Caco-2 (cell line): Measurements from ENCODE around the gene MED20. TPM values are rescaled to one million over a fixed set of nuclear protein-coding genes. Genes with fewer than 3 reads are reported as not detected.

Experiments
- BruUV-seq: library from RNA; stranded (reverse); fragments of 400-500 nt; replicated peaks from 2 replicates; lab custom pipeline; 2021; lab: Mats Ljungman, UMichigan
- CTCF ChIA-PET: fragments of 300-600 bp; sonication (Branson Sonifier 250); formaldehyde crosslinking; loops from one replicate; lab custom pipeline; 2022; ENCODE audit warnings: antibody characterized with exemption; lab: Charles Lee
- POLR2A ChIA-PET: fragments of 300-600 bp; sonication (Branson Sonifier 250); formaldehyde crosslinking; loops from one replicate; lab custom pipeline; 2022; ENCODE audit warnings: antibody characterized with exemption; lab: Charles Lee
- DNase-seq, 2 experiments: peaks; one replicate each; pipeline versions ENCODE4 v3.0.0 to v3.0.0-alpha.2; 2020 to 2022
- H3K27me3 ChIP-seq: replicated peaks from 2 replicates; pipeline ENCODE4 v1.6.0; 2011; ENCODE audit warnings: low read length; ENCODE audit not compliant: control insufficient read depth, insufficient read depth
- H3K36me3 ChIP-seq: 2 replicates; pipeline ENCODE4 v1.5.1; 2011; ENCODE audit warnings: low read length; ENCODE audit not compliant: control insufficient read depth, insufficient read depth
- H3K4me1 ChIP-seq: fragments of 250-450 bp; sonication (Bioruptor Pico); 2 replicates; pipeline ENCODE4 v1.5.1; 2020; ENCODE audit warnings: mild to moderate bottlenecking
- H3K4me3 ChIP-seq: 2 replicates; pipeline ENCODE4 v1.5.1; 2011; ENCODE audit warnings: low read depth, mild to moderate bottlenecking, control low read depth, low read length
- H3K9me3 ChIP-seq: fragments of 250-450 bp; sonication (Bioruptor Pico); 2 replicates; pipeline ENCODE4 v1.5.1; 2020; ENCODE audit warnings: mild to moderate bottlenecking, moderate library complexity
- H3K27ac Mint-ChIP-seq: one replicate; pipeline ENCODE4 v1.8.0; 2022; ENCODE audit warnings: mixed read lengths; ENCODE audit not compliant: unreplicated experiment
- H3K27me3 Mint-ChIP-seq: one replicate; pipeline ENCODE4 v1.8.0; 2022; ENCODE audit warnings: mixed read lengths; ENCODE audit not compliant: insufficient read depth, unreplicated experiment
- H3K36me3 Mint-ChIP-seq: one replicate; pipeline ENCODE4 v1.8.0; 2022; ENCODE audit warnings: mild to moderate bottlenecking, mixed read lengths; ENCODE audit not compliant: insufficient read depth, unreplicated experiment
- H3K4me1 Mint-ChIP-seq: one replicate; pipeline ENCODE4 v1.8.0; 2022; ENCODE audit warnings: low read depth, mixed read lengths; ENCODE audit not compliant: unreplicated experiment
- H3K4me3 Mint-ChIP-seq: one replicate; pipeline ENCODE4 v1.8.0; 2022; ENCODE audit warnings: mild to moderate bottlenecking, moderate library complexity, mixed read lengths; ENCODE audit not compliant: unreplicated experiment
- H3K9me3 Mint-ChIP-seq: one replicate; pipeline ENCODE4 v1.8.0; 2022; ENCODE audit warnings: mixed read lengths; ENCODE audit not compliant: unreplicated experiment
- intact Hi-C: fragments of 100-400 bp; cut with micrococcal nuclease; formaldehyde crosslinking; loops from one replicate; pipeline ENCODE4 v1.10.0; 2022; ENCODE audit not compliant: unreplicated experiment
- total RNA-seq: library from RNA; stranded (reverse); gene quantifications from 2 replicates; pipeline ENCODE4 v1.2.3, GENCODE V29; 2022
- TF ChIP-seq, protein P1 (sequence below), 2 experiments: fragments of 200-600 bp in 1 of 2; IDR thresholded peaks; 1 replicate in 1 of 2; 2 replicates in 1 of 2; pipeline versions ENCODE4 v1.5.1 to v1.8.0; 2011 to 2022; ENCODE audit warnings: antibody characterized with exemption in 1 of 2, control low read depth in 1 of 2, inconsistent platforms in 1 of 2, low read depth in 1 of 2, low read length in 1 of 2, mild to moderate bottlenecking in 1 of 2, moderate library complexity in 1 of 2; ENCODE audit not compliant: insufficient read depth in 1 of 2, severe bottlenecking in 1 of 2, unreplicated experiment in 1 of 2

MED20 gene
- total RNA-seq, 1 experiment from 2014 or later, result 43.7 TPM

DNA sequence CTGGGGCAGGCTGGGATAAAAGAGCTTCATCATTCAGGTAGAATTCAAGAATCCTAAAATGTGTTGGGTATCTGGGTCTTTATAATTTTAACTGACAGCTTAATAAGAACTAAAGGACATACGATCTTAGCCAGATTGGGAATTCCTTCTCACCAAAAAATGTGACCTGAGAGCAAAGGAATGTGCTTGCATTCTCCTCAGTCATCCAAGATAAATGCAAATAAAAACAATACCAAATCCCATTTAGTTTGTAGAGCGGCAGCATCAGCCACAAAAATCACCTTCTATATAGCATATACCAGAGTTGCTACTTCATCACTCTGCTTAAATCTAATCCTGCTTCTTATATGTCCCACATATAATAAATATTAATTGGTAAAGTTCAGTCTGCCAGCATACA, 42.7 kb downstream of the MED20 start:
- Mint-ChIP-seq H3K27me3 (no peaks in the 10 kb centered on the region), H3K27ac (no peak overlapping the region), H3K4me3 (no peak overlapping the region), H3K4me1 (no peaks in the 10 kb centered on the region), H3K36me3 (peaks cover 7% of the 10 kb centered on the region), H3K9me3 (no peaks in the 10 kb centered on the region)
- no peak for DNase-seq
- Histone ChIP-seq H3K9me3 (no peaks in the 10 kb centered on the region), H3K4me1 (no peaks in the 10 kb centered on the region), H3K4me3 (no peak overlapping the region), H3K27me3 (no peaks in the 10 kb centered on the region), H3K36me3 (no peaks in the 10 kb centered on the region)
- TF ChIP-seq, protein P1, sequence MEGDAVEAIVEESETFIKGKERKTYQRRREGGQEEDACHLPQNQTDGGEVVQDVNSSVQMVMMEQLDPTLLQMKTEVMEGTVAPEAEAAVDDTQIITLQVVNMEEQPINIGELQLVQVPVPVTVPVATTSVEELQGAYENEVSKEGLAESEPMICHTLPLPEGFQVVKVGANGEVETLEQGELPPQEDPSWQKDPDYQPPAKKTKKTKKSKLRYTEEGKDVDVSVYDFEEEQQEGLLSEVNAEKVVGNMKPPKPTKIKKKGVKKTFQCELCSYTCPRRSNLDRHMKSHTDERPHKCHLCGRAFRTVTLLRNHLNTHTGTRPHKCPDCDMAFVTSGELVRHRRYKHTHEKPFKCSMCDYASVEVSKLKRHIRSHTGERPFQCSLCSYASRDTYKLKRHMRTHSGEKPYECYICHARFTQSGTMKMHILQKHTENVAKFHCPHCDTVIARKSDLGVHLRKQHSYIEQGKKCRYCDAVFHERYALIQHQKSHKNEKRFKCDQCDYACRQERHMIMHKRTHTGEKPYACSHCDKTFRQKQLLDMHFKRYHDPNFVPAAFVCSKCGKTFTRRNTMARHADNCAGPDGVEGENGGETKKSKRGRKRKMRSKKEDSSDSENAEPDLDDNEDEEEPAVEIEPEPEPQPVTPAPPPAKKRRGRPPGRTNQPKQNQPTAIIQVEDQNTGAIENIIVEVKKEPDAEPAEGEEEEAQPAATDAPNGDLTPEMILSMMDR (IDR thresholded peaks at IDR 0.05; ENCODE audit: insufficient read depth in 1 of 2, low read depth in 1 of 2, low read length in 1 of 2, severe bottlenecking in 1 of 2, unreplicated experiment in 1 of 2), result no peak
- no TSS peak for BruUV-seq
- CTCF ChIA-PET, result interaction anchor here (1.0 kb wide), 1 partner anchor 43 kb away, joined by 3 read pairs; the partner anchor contains the start of gene MED20
- POLR2A ChIA-PET, result no interaction called here
- intact Hi-C loops, result no loop called here

DNA sequence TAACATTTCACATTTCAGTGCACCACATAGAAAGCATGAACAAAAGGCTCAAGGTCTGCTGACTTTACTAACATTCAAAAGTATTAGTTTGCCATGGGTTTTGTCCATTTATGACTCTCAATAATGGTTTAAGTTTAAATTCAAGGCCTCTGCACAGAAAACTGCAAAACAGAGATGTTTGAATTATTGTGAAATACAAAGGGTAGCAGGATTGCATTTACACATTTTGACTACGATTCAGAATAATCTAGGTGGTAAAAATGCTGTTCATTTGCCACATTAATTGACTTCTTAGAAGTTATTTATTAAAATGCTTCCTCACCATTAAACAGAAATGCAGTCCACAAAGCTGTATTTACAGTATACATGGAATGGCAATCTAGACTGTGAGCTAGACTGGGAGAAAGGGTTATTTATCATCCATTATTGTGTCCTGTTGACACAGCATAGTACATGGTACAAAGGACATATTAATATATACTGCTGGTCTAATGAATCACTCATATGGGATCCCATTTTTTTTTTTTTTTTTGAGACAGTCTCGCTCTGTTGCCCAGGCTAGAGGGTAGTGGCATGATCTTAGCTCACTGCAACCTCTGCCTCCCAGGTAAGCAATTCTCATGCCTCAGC, 43.8 kb downstream of the MED20 start:
- no peaks in the 10 kb centered on the region for H3K9me3 ChIP-seq
- peaks cover under 1% of the 10 kb centered on the region for H3K36me3 Mint-ChIP-seq
- H3K4me1 ChIP-seq, result no peaks in the 10 kb centered on the region
- H3K4me3 Mint-ChIP-seq, result no peak overlapping the region
- intact Hi-C loops, result no loop called here
- CTCF ChIA-PET, result no interaction called here
- no peaks in the 10 kb centered on the region for H3K4me1 Mint-ChIP-seq
- BruUV-seq, result no TSS peak
- DNase-seq, result no peak
- no peak overlapping the region for H3K27ac Mint-ChIP-seq
- no peaks in the 10 kb centered on the region for H3K9me3 Mint-ChIP-seq
- POLR2A ChIA-PET, result no interaction called here
- H3K36me3 ChIP-seq, result no peaks in the 10 kb centered on the region
- no peak overlapping the region for H3K4me3 ChIP-seq
- H3K27me3 Mint-ChIP-seq, result no peaks in the 10 kb centered on the region
- TF ChIP-seq, protein P1 (IDR thresholded peaks at IDR 0.05; ENCODE audit: insufficient read depth in 1 of 2, low read depth in 1 of 2, low read length in 1 of 2, severe bottlenecking in 1 of 2, unreplicated experiment in 1 of 2), result no peak
- no peaks in the 10 kb centered on the region for H3K27me3 ChIP-seq

DNA sequence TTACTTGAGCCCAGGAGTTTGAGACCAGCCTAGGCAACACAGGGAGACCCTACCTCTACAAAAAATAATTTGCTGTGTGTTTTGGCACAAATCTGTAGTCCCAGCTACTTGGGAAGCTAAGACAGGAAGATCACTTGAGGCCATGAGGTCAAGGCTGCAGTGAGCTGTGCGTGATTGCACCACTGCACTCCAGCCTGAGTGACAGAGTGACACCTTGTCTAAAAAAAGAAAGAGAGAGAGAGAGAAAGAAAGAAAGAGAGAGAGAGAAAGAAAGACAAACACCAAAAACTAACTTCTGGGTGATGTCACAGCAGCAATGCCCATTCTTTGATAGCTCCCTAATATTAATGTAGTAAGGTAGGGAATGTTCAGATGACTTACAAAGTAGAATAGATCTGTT, 46.2 kb downstream of the MED20 start:
- Histone ChIP-seq H3K4me3 (no peak overlapping the region), H3K9me3 (no peaks in the 10 kb centered on the region), H3K36me3 (no peaks in the 10 kb centered on the region), H3K4me1 (no peaks in the 10 kb centered on the region), H3K27me3 (no peaks in the 10 kb centered on the region)
- no peaks in the 10 kb centered on the region for H3K27me3 Mint-ChIP-seq
- H3K4me1 Mint-ChIP-seq, result no peaks in the 10 kb centered on the region
- H3K9me3 Mint-ChIP-seq, result no peaks in the 10 kb centered on the region
- peaks cover 6% of the 10 kb centered on the region for H3K36me3 Mint-ChIP-seq
- ChIA-PET POLR2A (no interaction called here), CTCF (interaction anchor here (0.6 kb wide), 1 partner anchor 88 kb away, joined by 3 read pairs; no protein-coding TSS in a partner anchor)
- DNase-seq, result no peak
- H3K4me3 Mint-ChIP-seq, result no peak overlapping the region
- intact Hi-C loops, result no loop called here
- TF ChIP-seq, protein P1 (IDR thresholded peaks at IDR 0.05; ENCODE audit: insufficient read depth in 1 of 2, low read depth in 1 of 2, low read length in 1 of 2, severe bottlenecking in 1 of 2, unreplicated experiment in 1 of 2), result no peak
- H3K27ac Mint-ChIP-seq, result no peak overlapping the region
- BruUV-seq, result no TSS peak
